CD4-positive, alpha-beta memory T cell (primary cell): Measurements from ENCODE around the gene OSMR. TPM values are rescaled to one million over a fixed set of nuclear protein-coding genes. Genes with fewer than 3 reads are reported as not detected.

ENCODE experiments used
- CTCF ChIA-PET: fragments of 350-600 bp; sonication (Branson Sonifier 250); formaldehyde crosslinking; loops from one replicate; lab custom pipeline; 2021; ENCODE audit warnings: inconsistent platforms; ENCODE audit not compliant: partially characterized antibody; lab: Charles Lee
- POLR2A ChIA-PET: fragments of 350-600 bp; sonication (Branson Sonifier 250); formaldehyde crosslinking; loops from one replicate; lab custom pipeline; 2021; ENCODE audit not compliant: partially characterized antibody; lab: Charles Lee
- DNase-seq, 5 donors: peaks; one replicate each; pipeline versions ENCODE4 v3.0.0 to v3.0.0-alpha.2; 2020 to 2022; ENCODE audit warnings: mixed read lengths in 1 of 5
- H3K27ac ChIP-seq: one replicate; pipeline ENCODE4 v1.7.0; 2013; ENCODE audit warnings: low read depth, low read length
- H3K27me3 ChIP-seq: 2 replicates; pipeline ENCODE4 v1.7.0; 2013; ENCODE audit warnings: mild to moderate bottlenecking, low read length, moderate library complexity; ENCODE audit not compliant: insufficient read depth
- H3K36me3 ChIP-seq: 2 replicates; pipeline ENCODE4 v1.7.0; 2013; ENCODE audit warnings: mild to moderate bottlenecking, low read length, moderate library complexity; ENCODE audit not compliant: insufficient read depth
- H3K4me1 ChIP-seq: 2 replicates; pipeline ENCODE4 v1.7.0; 2013; ENCODE audit warnings: mild to moderate bottlenecking, low read length, moderate library complexity; ENCODE audit not compliant: insufficient read depth
- H3K4me3 ChIP-seq, 2 donors: one replicate each; pipeline ENCODE4 v1.7.0; 2013; ENCODE audit warnings: low read length in 2 of 2, mild to moderate bottlenecking in 1 of 2
- H3K9me3 ChIP-seq, 2 donors: one replicate each; pipeline ENCODE4 v1.7.0; 2013; ENCODE audit warnings: low read length in 2 of 2, control low read depth in 1 of 2; ENCODE audit not compliant: control insufficient read depth in 1 of 2
- H3K27ac Mint-ChIP-seq, 7 donors: one replicate each; pipeline ENCODE4 v1.8.0; 2020 to 2021; ENCODE audit warnings: mixed read lengths in 7 of 7, mild to moderate bottlenecking in 6 of 7, inconsistent platforms in 3 of 7, moderate library complexity in 3 of 7
- H3K27me3 Mint-ChIP-seq, 2 donors: one replicate each; pipeline ENCODE4 v1.8.0; 2020 to 2021; ENCODE audit warnings: mixed read lengths in 2 of 2
- H3K36me3 Mint-ChIP-seq, 2 donors: one replicate each; pipeline ENCODE4 v1.8.0; 2020 to 2021; ENCODE audit warnings: mixed read lengths in 2 of 2, inconsistent platforms in 1 of 2, mild to moderate bottlenecking in 1 of 2
- H3K4me1 Mint-ChIP-seq, 4 donors: one replicate each; pipeline ENCODE4 v1.8.0; 2020 to 2021; ENCODE audit warnings: mixed read lengths in 4 of 4, mild to moderate bottlenecking in 1 of 4
- H3K4me3 Mint-ChIP-seq, 8 donors: one replicate each; pipeline ENCODE4 v1.8.0; 2020 to 2021; ENCODE audit warnings: mixed read lengths in 8 of 8, mild to moderate bottlenecking in 7 of 8, moderate library complexity in 6 of 8, inconsistent platforms in 3 of 8
- H3K9me3 Mint-ChIP-seq, 8 donors: one replicate each; pipeline ENCODE4 v1.8.0; 2020 to 2021; ENCODE audit warnings: mixed read lengths in 8 of 8, mild to moderate bottlenecking in 5 of 8, inconsistent platforms in 3 of 8, moderate library complexity in 1 of 8
- intact Hi-C: fragments of 100-400 bp; cut with micrococcal nuclease; formaldehyde crosslinking; loops from one replicate; pipeline ENCODE4 v1.15.1; 2023
- polyA plus RNA-seq, 2 donors: library from polyadenylated mRNA; unstranded; fragments of 300-500 nt; fragmentation: Illumina TruSeq; gene quantifications; one replicate each; pipeline ENCODE4 v1.2.3, GENCODE V29; 2021
- total RNA-seq, 2 experiments: library from RNA; stranded (reverse); gene quantifications; one replicate each; pipeline ENCODE4 v1.2.3, GENCODE V29; 2021

OSMR gene
- total and polyA plus RNA-seq, 4 experiments from 2014 or later: 0.37 TPM; not detected in 3

DNA sequence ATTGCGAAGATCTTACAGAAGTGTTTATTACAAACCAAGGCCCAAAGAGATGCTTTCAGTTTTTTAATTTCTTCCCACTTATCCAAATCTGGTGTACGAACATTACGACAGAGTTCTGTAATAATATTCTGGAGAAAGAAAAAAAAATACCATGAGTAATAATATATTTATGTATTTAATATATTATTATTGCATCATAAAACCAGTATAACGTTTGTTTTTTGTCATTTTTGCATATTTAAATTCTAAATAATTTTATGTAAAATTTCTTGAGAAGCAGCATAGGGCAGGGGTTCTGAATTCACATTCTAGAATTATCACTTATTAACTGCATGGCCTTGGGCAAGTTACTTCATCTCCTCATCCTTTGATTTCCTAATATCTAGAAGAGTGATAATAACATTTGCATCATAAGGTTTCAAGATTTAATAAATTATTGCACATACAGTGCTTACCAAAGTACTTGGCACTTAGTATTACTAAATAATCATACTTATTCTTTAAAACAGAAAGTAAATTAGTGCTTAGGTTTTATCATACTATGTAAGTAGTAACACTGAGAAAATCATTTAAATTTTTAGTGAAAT lies 107.7 kb downstream of the OSMR start:
- no peaks in the 10 kb centered on the region for H3K27me3 Mint-ChIP-seq
- Histone ChIP-seq H3K27ac (no peak overlapping the region), H3K4me1 (no peaks in the 10 kb centered on the region), H3K4me3 (no peak overlapping the region), H3K9me3 (no peaks in the 10 kb centered on the region), H3K27me3 (no peaks in the 10 kb centered on the region), H3K36me3 (peaks cover 64% of the 10 kb centered on the region)
- peaks cover 58 to 75% of the 10 kb centered on the region in 2 donors for H3K36me3 Mint-ChIP-seq
- H3K9me3 Mint-ChIP-seq: no peaks in the 10 kb centered on the region
- peaks cover 0 to 1% (median 0%) of the 10 kb centered on the region in 4 donors for H3K4me1 Mint-ChIP-seq
- no peak overlapping the region for H3K4me3 Mint-ChIP-seq
- no peak for DNase-seq
- CTCF ChIA-PET: no interaction called here
- POLR2A ChIA-PET: no interaction called here
- no peak overlapping the region for H3K27ac Mint-ChIP-seq
- intact Hi-C loops: no loop called here

DNA sequence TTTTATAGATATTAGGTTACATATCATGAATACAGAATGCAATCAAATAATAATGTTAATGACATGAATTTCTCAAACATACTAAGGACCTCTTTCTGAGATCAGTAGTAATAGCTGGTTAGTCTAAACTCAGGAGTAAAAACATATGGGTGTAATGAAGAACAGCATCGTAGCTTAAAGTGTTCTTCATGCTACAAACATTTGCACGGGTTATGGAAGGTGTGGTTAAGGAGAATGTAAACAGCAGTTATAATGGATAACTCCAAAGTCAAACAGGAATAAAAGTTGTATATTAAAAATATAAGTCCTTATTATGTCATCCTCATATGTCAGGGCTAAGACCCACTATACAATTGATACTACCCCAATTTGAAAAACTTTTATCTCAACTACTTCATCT lies 115.9 kb downstream of the OSMR start:
- H3K27me3 ChIP-seq: no peaks in the 10 kb centered on the region
- Mint-ChIP-seq H3K27ac (no peak overlapping the region), H3K27me3 (no peaks in the 10 kb centered on the region), H3K36me3 (peaks cover 35 to 65% of the 10 kb centered on the region in 2 donors), H3K4me3 (no peak overlapping the region), H3K9me3 (no peaks in the 10 kb centered on the region), H3K4me1 (no peaks in the 10 kb centered on the region)
- no peak overlapping the region for H3K27ac ChIP-seq
- no peak overlapping the region for H3K4me3 ChIP-seq
- no peak for DNase-seq
- POLR2A ChIA-PET: no interaction called here
- CTCF ChIA-PET: no interaction called here
- intact Hi-C loops: no loop called here
- no peaks in the 10 kb centered on the region for H3K9me3 ChIP-seq
- H3K36me3 ChIP-seq: peaks cover 44% of the 10 kb centered on the region
- no peaks in the 10 kb centered on the region for H3K4me1 ChIP-seq

DNA sequence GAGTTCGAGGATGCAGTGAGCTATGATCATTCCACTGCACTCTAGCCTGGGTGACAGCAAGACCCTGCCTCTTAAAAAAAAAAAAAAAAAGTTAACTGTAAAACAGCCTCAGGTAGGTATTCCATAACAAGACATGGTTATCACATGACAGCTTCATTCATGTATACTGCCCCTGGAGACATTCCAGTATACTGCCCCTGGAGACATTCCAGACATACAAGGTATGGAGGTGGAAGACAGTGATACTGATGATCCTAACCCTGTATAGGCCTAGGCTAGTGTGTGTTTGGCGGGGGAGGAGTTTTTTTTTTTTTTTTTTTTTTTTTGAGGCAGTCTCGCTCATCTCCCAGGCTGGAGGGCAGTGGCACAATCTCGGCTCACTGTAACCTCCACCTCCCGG lies 122.9 kb downstream of the OSMR start:
- no peak overlapping the region for H3K4me3 Mint-ChIP-seq
- no peaks in the 10 kb centered on the region for H3K4me1 Mint-ChIP-seq
- H3K9me3 Mint-ChIP-seq: no peaks in the 10 kb centered on the region
- Histone ChIP-seq H3K9me3 (no peaks in the 10 kb centered on the region), H3K36me3 (peaks cover 22% of the 10 kb centered on the region), H3K27ac (no peak overlapping the region), H3K4me1 (no peaks in the 10 kb centered on the region), H3K27me3 (no peaks in the 10 kb centered on the region), H3K4me3 (no peak overlapping the region)
- intact Hi-C loops: no loop called here
- H3K27ac Mint-ChIP-seq: no peak overlapping the region
- POLR2A ChIA-PET: interaction anchor here (0.7 kb wide), 1 partner anchor 95 kb away, joined by 3 read pairs; no protein-coding TSS in a partner anchor
- H3K36me3 Mint-ChIP-seq: peaks cover 21 to 54% of the 10 kb centered on the region in 2 donors
- H3K27me3 Mint-ChIP-seq: no peaks in the 10 kb centered on the region
- CTCF ChIA-PET: interaction anchor here (0.7 to 1.4 kb wide), 3 partner anchors 112 to 321 kb away, joined by 3 to 6 read pairs (median 3); no protein-coding TSS in a partner anchor
- no peak for DNase-seq

DNA sequence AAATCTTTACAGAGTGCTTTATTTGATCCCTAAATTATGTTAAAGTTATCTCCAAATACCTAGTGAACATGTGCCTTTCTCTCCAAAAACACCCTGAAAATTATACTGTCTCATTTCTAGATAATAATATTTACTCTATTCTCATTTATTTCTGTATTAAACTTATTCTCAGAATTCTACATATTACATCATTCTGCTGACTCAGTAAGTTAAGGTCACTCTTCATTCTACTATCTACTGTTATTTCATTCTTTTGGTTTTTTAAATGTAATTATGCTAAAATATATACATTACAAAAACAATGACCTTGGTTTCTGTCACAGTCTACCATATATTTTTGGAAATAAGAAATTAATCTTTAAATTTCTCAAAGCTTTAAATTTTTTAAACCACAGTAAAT lies 132.2 kb downstream of the OSMR start:
- H3K9me3 Mint-ChIP-seq: no peaks in the 10 kb centered on the region
- DNase-seq: no peak
- no peak overlapping the region for H3K27ac Mint-ChIP-seq
- Histone ChIP-seq H3K27me3 (no peaks in the 10 kb centered on the region), H3K4me1 (no peaks in the 10 kb centered on the region), H3K9me3 (no peaks in the 10 kb centered on the region), H3K27ac (no peak overlapping the region), H3K4me3 (no peak overlapping the region), H3K36me3 (peaks cover 6% of the 10 kb centered on the region)
- intact Hi-C loops: no loop called here
- ChIA-PET POLR2A (no interaction called here), CTCF (interaction anchor here (1.6 to 1.7 kb wide), 2 partner anchors 101 to 103 kb away, joined by 4 to 5 read pairs; no protein-coding TSS in a partner anchor)
- H3K4me1 Mint-ChIP-seq: peaks cover 0 to 10% (median 5%) of the 10 kb centered on the region in 4 donors
- no peak overlapping the region for H3K4me3 Mint-ChIP-seq
- peaks cover 24 to 60% of the 10 kb centered on the region in 2 donors for H3K36me3 Mint-ChIP-seq
- no peaks in the 10 kb centered on the region for H3K27me3 Mint-ChIP-seq

DNA sequence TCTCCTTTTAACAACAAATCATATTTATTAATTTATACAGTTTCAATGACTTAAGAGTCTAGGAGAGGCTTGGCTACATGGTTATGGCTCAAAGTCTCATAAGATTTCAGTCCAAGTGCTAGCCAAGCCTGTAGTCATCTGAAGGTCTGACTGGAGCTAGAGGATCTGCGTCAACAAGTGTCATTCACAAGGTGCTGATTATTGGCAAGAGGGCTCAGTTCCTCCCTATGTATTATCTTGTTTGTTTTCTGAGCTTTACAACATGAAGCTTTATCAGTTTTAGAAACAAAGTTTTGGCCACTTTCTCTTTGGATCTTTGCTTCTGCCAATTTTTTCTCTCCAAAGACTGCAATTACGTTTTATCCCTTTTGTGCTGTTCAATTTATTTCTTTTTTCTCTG lies 133.7 kb downstream of the OSMR start:
- POLR2A ChIA-PET: no interaction called here
- Mint-ChIP-seq H3K4me1 (peaks cover 0 to 9% (median 5%) of the 10 kb centered on the region in 4 donors), H3K27me3 (no peaks in the 10 kb centered on the region), H3K27ac (peak overlapping the region in 1 of 7 donors; percentile 66), H3K4me3 (no peak overlapping the region), H3K9me3 (no peaks in the 10 kb centered on the region), H3K36me3 (peaks cover 18 to 58% of the 10 kb centered on the region in 2 donors)
- peaks cover 6% of the 10 kb centered on the region for H3K36me3 ChIP-seq
- H3K9me3 ChIP-seq: no peaks in the 10 kb centered on the region
- intact Hi-C loops: no loop called here
- no peak overlapping the region for H3K27ac ChIP-seq
- no peak for DNase-seq
- H3K4me1 ChIP-seq: no peaks in the 10 kb centered on the region
- no peak overlapping the region for H3K4me3 ChIP-seq
- CTCF ChIA-PET: interaction anchor here (1.4 kb wide), 1 partner anchor 101 kb away, joined by 4 read pairs; no protein-coding TSS in a partner anchor
- H3K27me3 ChIP-seq: no peaks in the 10 kb centered on the region

Other genes starting within 250 kb of the OSMR start
- 10 to 100 TPM; 85.0 to 94.9 TPM for gene RICTOR, start 228.4 kb downstream of the OSMR start, total RNA-seq
- 10 to 100 TPM in 1 of 2 donors, 1 to 10 TPM in 1; 6.7 to 18.6 TPM for gene RICTOR, start 228.4 kb downstream of the OSMR start, polyA plus RNA-seq